ENCODE data around the gene GPR17.

- TF ChIP-seq CTCF (IDR thresholded peaks at IDR 0.05): no peak
- TF ChIP-seq TCF7L2 (IDR thresholded peaks at IDR 0.05; ENCODE audit: low read depth, low read length): no peak
Observed at GRCh38 chr2:127661949-127662510, 16.1 kb downstream of the GPR17 start.
